Measurements from ENCODE around the gene UST.

- TF ChIP-seq, protein P1, sequence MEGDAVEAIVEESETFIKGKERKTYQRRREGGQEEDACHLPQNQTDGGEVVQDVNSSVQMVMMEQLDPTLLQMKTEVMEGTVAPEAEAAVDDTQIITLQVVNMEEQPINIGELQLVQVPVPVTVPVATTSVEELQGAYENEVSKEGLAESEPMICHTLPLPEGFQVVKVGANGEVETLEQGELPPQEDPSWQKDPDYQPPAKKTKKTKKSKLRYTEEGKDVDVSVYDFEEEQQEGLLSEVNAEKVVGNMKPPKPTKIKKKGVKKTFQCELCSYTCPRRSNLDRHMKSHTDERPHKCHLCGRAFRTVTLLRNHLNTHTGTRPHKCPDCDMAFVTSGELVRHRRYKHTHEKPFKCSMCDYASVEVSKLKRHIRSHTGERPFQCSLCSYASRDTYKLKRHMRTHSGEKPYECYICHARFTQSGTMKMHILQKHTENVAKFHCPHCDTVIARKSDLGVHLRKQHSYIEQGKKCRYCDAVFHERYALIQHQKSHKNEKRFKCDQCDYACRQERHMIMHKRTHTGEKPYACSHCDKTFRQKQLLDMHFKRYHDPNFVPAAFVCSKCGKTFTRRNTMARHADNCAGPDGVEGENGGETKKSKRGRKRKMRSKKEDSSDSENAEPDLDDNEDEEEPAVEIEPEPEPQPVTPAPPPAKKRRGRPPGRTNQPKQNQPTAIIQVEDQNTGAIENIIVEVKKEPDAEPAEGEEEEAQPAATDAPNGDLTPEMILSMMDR (IDR thresholded peaks at IDR 0.05) = no peak
- no peak for TF ChIP-seq POLR2A (IDR thresholded peaks at IDR 0.05)
Observed at GRCh38 chr6:148736774-148737412, 9.9 kb upstream of the UST start.
